Measurements from ENCODE around the gene GPSM1.

GPSM1 gene

DNA sequence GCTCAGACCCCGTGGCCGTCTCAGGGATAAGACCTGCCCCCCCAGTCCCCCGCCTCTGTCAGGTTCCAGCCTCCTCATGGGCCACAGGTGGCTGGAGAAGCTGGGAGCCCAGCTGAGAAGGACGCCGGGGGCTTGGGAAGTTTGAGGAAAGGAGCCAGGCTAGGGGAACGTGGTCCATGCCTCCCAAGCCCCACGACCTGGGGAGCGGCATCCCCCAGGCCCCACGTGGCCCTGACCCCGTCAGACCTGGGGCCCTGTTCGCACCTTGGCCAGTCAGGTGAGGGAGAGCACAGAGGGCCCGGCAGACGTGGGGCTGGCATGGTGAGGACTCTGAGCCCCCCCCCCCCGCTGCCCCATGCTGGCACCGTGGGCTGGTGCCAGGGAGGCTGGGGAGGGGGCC lies 3.7 kb downstream of the GPSM1 start:
- FAIRE-seq, result no peak

DNA sequence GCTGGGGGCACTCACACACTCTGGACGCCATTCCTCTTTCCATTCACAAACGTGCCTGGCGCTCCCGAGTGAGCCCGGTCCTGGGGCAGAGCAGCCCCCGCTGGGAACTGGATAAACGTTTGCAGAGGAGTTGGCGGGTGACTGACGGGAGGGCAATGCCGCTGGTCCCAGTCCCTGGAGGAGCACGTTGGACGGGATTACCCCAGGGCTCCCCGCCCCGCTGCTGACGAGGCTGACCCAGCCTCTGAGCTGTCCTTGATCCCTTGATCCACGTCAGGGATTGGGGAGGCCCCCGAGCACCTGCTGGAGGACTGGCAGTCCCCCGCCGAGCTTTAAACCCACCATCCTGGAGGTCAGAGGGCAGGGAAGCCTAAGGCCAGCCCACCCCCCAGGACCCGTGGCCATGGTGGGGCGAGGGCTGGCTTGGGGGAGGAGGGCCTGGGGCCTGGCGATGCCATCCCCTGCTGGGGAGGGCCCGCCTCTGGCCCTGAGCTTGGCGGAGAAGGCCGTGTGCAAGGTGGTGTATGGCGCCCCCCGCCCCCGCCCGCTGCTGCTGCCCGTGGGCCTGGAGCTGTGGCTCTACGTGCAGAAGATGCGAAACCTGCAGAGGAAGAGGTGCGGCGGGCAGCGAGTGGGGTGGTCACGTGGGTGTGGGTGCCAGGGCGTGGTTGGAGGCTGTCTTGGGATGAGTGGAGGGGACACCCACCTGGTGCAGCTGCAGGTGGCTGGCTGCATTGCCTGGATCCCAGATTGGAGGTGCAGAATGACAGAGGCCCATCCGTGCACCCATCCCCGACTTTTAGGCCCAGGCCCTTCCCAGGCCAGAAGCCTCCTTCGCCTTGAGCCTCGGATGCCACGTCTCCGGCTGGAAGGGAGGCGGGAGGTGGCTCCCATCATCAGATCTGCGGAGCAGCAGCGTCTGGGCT lies 4.5 kb downstream of the GPSM1 start:
- no peak for FAIRE-seq
- DNase-seq (ENCODE audit: insufficient read length, low spot score), result peak; percentile 98
- TF ChIP-seq, protein P1, sequence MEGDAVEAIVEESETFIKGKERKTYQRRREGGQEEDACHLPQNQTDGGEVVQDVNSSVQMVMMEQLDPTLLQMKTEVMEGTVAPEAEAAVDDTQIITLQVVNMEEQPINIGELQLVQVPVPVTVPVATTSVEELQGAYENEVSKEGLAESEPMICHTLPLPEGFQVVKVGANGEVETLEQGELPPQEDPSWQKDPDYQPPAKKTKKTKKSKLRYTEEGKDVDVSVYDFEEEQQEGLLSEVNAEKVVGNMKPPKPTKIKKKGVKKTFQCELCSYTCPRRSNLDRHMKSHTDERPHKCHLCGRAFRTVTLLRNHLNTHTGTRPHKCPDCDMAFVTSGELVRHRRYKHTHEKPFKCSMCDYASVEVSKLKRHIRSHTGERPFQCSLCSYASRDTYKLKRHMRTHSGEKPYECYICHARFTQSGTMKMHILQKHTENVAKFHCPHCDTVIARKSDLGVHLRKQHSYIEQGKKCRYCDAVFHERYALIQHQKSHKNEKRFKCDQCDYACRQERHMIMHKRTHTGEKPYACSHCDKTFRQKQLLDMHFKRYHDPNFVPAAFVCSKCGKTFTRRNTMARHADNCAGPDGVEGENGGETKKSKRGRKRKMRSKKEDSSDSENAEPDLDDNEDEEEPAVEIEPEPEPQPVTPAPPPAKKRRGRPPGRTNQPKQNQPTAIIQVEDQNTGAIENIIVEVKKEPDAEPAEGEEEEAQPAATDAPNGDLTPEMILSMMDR (IDR thresholded peaks at IDR 0.05; ENCODE audit: insufficient read depth, missing control alignments), result no peak

More for the DNA sequence above, 3.7 kb downstream of the GPSM1 start:
- no peak for DNase-seq (ENCODE audit: insufficient read length, low spot score)
- TF ChIP-seq, protein P1 (IDR thresholded peaks at IDR 0.05; ENCODE audit: insufficient read depth, missing control alignments), result no peak

DNA sequence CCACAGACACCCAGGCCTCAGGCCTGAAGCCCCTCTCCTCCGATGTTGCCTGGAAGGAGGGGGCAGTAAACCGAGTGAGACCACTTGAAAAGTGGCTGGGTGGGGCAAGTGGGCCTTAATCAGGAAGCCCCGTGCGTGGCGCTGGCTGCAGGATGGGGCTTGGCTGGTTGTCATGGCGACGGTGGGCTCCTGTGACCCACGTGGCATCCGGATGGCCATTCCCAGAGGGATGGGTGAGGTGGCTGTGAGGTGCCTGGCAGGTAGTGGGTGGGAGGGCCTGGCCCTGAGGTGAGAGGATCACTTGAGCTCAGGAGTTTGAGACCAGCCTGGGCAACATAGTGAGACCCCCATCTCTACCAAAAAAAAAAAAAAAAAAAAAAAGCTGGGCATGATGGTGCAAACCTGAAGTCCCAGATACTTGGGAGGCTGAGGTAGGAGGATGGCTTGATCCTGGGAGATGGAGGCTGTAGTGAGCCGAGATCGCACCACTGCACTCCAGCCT lies 5.2 kb downstream of the GPSM1 start:
- DNase-seq (ENCODE audit: insufficient read length, low spot score) (no peak), FAIRE-seq (no peak)
- TF ChIP-seq, protein P1 (IDR thresholded peaks at IDR 0.05; ENCODE audit: insufficient read depth, missing control alignments), result no peak

DNA sequence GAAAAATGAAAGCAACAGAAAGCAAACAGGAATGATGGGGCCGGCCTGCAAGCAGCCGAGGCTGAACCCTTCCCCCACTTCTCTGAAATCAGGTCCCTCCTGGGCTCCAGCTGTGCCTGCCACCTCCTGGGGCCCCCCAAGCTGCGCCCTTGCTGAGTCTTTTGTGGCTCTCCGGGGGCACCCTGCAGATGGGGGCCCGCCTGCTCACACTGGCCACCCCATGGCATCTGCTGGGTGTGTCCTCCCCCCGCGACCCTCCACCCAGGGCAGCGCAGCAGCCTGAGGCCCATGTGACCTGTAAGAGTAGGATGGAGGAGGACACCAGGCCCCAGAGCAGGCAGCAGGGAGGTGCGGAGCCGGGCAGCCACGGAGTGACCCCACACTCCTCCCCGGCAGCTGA lies 5.7 kb downstream of the GPSM1 start:
- TF ChIP-seq, protein P1 (IDR thresholded peaks at IDR 0.05; ENCODE audit: insufficient read depth, missing control alignments), result no peak
- FAIRE-seq, result no peak

DNA sequence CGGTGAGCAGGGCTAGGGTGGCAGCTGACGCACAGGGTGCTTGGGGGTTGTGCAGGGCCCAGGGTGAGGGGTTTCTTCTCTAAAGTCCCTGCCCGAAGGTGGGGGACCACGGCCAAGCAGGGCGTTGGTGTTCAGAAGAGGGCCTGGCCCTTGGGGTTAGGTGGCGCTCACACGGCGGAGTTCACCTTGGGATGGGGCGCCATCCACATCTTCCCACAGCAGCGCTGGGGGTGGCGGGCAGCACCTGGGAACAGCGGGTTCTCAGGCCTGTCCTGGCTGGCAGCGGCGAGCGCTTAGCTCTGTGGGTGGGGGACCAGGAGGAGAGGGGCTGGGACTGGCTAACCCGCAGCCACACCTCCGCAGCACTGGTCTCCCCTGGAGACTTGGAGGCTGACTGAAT lies 6.1 kb downstream of the GPSM1 start:
- TF ChIP-seq, protein P1 (IDR thresholded peaks at IDR 0.05; ENCODE audit: insufficient read depth, missing control alignments), result no peak
- DNase-seq (ENCODE audit: insufficient read length, low spot score) (no peak), FAIRE-seq (no peak)

More for the DNA sequence above, 5.7 kb downstream of the GPSM1 start:
- DNase-seq (ENCODE audit: insufficient read length, low spot score), result no peak

DNA sequence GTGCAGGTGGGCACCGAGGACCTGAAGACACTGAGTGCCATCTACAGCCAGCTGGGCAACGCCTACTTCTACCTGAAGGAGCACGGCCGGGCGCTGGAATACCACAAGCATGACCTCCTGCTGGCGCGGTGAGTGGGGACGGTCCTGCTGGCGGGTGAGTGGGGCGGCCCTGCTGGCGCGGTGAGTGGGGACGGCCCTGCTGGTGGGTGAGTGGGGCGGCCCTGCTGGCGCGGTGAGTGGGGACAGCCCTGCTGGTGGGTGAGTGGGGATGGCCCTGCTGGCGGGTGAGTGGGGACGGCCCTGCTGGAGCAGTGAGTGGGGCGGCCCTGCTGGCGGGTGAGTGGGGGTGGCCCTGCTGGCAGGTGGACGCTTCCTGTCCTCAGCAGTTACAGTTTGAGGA lies 7.2 kb downstream of the GPSM1 start:
- no peak for FAIRE-seq
- TF ChIP-seq, protein P1 (IDR thresholded peaks at IDR 0.05; ENCODE audit: insufficient read depth, missing control alignments), result no peak
- DNase-seq (ENCODE audit: insufficient read length, low spot score), result no peak
